Brain microvascular endothelial cell (primary cell): ENCODE measurements around the gene LCE1B.

Source experiments
- DNase-seq: peaks from one replicate; pipeline ENCODE4 v3.0.0-alpha.2; 2020
- H3K27ac ChIP-seq: fragments of 250-450 bp; sonication (Bioruptor Pico); 2 replicates; pipeline ENCODE4 v1.5.1; 2020; ENCODE audit warnings: mild to moderate bottlenecking, moderate library complexity
- H3K27me3 ChIP-seq: fragments of 250-450 bp; sonication (Bioruptor Pico); replicated peaks from 2 replicates; pipeline ENCODE4 v1.5.1; 2020; ENCODE audit warnings: mild to moderate bottlenecking
- H3K36me3 ChIP-seq: fragments of 250-450 bp; sonication (Bioruptor Pico); replicated peaks from 2 replicates; pipeline ENCODE4 v1.5.1; 2020; ENCODE audit warnings: mild to moderate bottlenecking
- H3K4me3 ChIP-seq: 2 replicates; pipeline ENCODE4 v1.5.1; 2011; ENCODE audit warnings: low read depth, mild to moderate bottlenecking, control low read depth, low read length, moderate library complexity
- CTCF ChIP-seq: IDR thresholded peaks from 2 replicates; pipeline ENCODE4 v1.5.1; 2011; ENCODE audit warnings: low read depth, mild to moderate bottlenecking, moderate library complexity, low read length, control low read depth, inconsistent platforms; ENCODE audit errors: missing control alignments
- in situ Hi-C: cut with HindIII; loops from 2 replicates; pipeline ENCODE4 v1.10.0; 2017; ENCODE audit warnings: low sequenced_read_pairs, low pct_ligation_motif_present

LCE1B gene, protein sequence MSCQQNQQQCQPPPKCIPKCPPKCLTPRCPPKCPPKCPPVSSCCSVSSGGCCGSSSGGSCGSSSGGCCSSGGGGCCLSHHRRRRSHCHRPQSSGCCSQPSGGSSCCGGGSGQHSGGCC

GRCh38 chr1:152811671-152812070 is at the start of gene LCE1B:
Gene LCE1B (plus strand): TSS chr1:152811971. CDS start chr1:152812447, 476 bp downstream.
- DNase-seq: no peak
- no peaks in the 10 kb centered on the region for H3K27me3 ChIP-seq
- TF ChIP-seq CTCF: no peak
- H3K27ac ChIP-seq: no peak within 1 kb of the TSS
- in situ Hi-C loops: no loop called here
- H3K4me3 ChIP-seq: no peak within 1 kb of the TSS
- H3K36me3 ChIP-seq: no peaks in the 10 kb centered on the region

DNA sequence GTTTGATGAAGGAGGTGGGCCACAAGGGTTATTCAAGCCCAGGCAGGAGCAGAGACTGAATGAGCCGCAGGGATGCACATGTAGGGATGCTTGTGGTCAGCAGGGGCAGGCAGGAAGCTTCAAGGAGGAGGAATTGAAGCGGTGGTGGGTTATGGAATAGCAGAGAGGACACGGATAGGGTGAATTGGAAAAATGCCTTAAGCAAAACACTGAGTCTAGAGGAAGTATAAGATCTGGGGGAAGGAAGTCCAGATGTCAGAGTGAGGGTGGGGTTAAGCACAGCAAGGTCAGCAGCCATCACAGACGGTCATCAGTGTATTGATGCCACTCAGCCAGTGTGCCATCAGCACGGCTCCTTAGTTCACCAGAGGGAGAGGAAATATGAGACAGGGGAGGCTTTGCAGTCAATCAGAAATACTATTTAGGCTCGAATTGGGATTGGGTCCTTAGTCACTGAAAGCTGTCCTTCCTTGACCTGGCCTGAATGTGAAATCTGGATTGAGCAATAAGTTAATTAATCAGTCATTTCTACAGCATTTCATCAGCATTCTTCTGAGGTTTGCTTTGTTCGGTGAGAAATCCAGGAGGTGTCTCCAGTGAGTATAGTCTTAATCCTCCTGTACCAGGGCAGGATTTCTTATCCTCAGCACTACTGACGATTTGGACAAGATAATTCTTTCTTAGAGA is 42.8 kb upstream of the LCE1B start:
- Histone ChIP-seq H3K27ac (no peak overlapping the region), H3K36me3 (no peaks in the 10 kb centered on the region), H3K27me3 (no peaks in the 10 kb centered on the region), H3K4me3 (no peak overlapping the region)
- in situ Hi-C loops: no loop called here
- TF ChIP-seq CTCF: no peak
- no peak for DNase-seq

- no peak for DNase-seq
- in situ Hi-C loops: no loop called here
- H3K27ac ChIP-seq: no peak overlapping the region
- no peaks in the 10 kb centered on the region for H3K27me3 ChIP-seq
- H3K36me3 ChIP-seq: no peaks in the 10 kb centered on the region
- H3K4me3 ChIP-seq: no peak overlapping the region
- TF ChIP-seq CTCF: no peak
Measured at GRCh38 chr1:152770411-152770810, 41.4 kb upstream of the LCE1B start.

DNA sequence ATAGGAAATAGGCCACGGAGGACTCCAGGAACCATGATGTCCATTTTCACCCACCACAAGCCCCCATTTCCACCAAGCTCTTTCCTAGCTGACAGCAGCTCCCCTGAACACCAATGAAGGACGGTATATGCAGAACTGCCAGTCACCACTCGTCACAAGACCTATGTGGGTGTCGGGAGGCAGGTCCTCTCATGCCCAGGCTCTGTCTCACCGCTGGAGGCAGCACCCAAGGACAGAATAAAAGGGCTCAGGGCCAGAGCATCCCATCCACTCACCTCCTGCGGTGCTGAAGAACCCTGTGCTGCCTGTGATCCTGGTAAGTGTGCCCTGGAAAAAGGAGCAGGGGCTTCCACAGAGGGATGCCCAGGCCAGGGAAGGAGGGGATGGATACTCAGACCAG is 36.9 kb upstream of the LCE1B start, which contains the start of gene LCE1F:
Gene LCE1F, plus strand, starts transcription at position 266 of the 400 bp plus-strand sequence. CDS start 1,232 bp downstream, outside the sequence.
- no peak within 1 kb of the TSS for H3K4me3 ChIP-seq
- no peak within 1 kb of the TSS for H3K27ac ChIP-seq
- TF ChIP-seq CTCF: no peak
- DNase-seq: no peak
- in situ Hi-C loops: no loop called here
- H3K36me3 ChIP-seq: no peaks in the 10 kb centered on the region
- no peaks in the 10 kb centered on the region for H3K27me3 ChIP-seq

- no peak for TF ChIP-seq CTCF
- Histone ChIP-seq H3K27me3 (no peaks in the 10 kb centered on the region), H3K4me3 (no peak overlapping the region), H3K27ac (no peak overlapping the region), H3K36me3 (no peaks in the 10 kb centered on the region)
- DNase-seq: no peak
- in situ Hi-C loops: no loop called here
Measured at GRCh38 chr1:152776361-152776760, 35.4 kb upstream of the LCE1B start.
